Sigmoid colon (tissue), 4 donors: ENCODE data around the gene TMEM107.
A peak's percentile ranks its signal among the peaks of the same experiment; 100 is the strongest.

Experiments
- POLR2A ChIP-seq, 2 donors: fragments of 450-650 bp; IDR thresholded peaks; one replicate each; pipeline ENCODE4 v1.6.1; 2016; ENCODE audit warnings: antibody characterized with exemption in 2 of 2, mild to moderate bottlenecking in 2 of 2, moderate library complexity in 2 of 2
- POLR2AphosphoS5 ChIP-seq, 4 donors: sonication (generic); formaldehyde crosslinking; IDR thresholded peaks; one replicate each; pipeline ENCODE4 v1.6.1; 2017; ENCODE audit warnings: antibody characterized with exemption in 4 of 4
- TF ChIP-seq, protein P1 (sequence below), 4 experiments: fragments of 450-650 bp in 3 of 4; fragments of 200-600 bp in 1 of 4; IDR thresholded peaks; one replicate each; pipeline ENCODE4 v1.5.1; 2016 to 2019; ENCODE audit warnings: antibody characterized with exemption in 4 of 4, mild to moderate bottlenecking in 3 of 4, moderate library complexity in 2 of 4

GRCh38 chr17:8151641-8152111 is 24.5 kb downstream of the TMEM107 start:
- TF ChIP-seq POLR2A (IDR thresholded peaks at IDR 0.05) (peak; percentile 67 to 74), POLR2AphosphoS5 (IDR thresholded peaks at IDR 0.05) (peak; percentile 71 to 89 (median 80))
- TF ChIP-seq, protein P1, sequence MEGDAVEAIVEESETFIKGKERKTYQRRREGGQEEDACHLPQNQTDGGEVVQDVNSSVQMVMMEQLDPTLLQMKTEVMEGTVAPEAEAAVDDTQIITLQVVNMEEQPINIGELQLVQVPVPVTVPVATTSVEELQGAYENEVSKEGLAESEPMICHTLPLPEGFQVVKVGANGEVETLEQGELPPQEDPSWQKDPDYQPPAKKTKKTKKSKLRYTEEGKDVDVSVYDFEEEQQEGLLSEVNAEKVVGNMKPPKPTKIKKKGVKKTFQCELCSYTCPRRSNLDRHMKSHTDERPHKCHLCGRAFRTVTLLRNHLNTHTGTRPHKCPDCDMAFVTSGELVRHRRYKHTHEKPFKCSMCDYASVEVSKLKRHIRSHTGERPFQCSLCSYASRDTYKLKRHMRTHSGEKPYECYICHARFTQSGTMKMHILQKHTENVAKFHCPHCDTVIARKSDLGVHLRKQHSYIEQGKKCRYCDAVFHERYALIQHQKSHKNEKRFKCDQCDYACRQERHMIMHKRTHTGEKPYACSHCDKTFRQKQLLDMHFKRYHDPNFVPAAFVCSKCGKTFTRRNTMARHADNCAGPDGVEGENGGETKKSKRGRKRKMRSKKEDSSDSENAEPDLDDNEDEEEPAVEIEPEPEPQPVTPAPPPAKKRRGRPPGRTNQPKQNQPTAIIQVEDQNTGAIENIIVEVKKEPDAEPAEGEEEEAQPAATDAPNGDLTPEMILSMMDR (IDR thresholded peaks at IDR 0.05): no peak
